Measurements from ENCODE around the gene JTB. TPM values are rescaled to one million over a fixed set of nuclear protein-coding genes. Genes with fewer than 3 reads are reported as not detected.
A peak's percentile ranks its signal among the peaks of the same experiment; 100 is the strongest.

The JTB gene
- total and polyA plus RNA-seq, 9 of the 15 experiments (the other 6 are each of a cell fraction or from before 2014, with no cell fraction given), result 24.7 to 308 (median 151) TPM

- TF ChIP-seq AFF1 (IDR thresholded peaks at IDR 0.05; ENCODE audit: low read depth in 1 of 2, partially characterized antibody in 2 of 2), result peak; percentile 77 to 94
- TF ChIP-seq ZNF165 (CRISPR knock-in tag; IDR thresholded peaks at IDR 0.05; ENCODE audit: borderline replicate concordance), result no peak
- TF ChIP-seq FOXA1 (IDR thresholded peaks at IDR 0.05; ENCODE audit: borderline replicate concordance), result no peak
- TF ChIP-seq, protein P1, sequence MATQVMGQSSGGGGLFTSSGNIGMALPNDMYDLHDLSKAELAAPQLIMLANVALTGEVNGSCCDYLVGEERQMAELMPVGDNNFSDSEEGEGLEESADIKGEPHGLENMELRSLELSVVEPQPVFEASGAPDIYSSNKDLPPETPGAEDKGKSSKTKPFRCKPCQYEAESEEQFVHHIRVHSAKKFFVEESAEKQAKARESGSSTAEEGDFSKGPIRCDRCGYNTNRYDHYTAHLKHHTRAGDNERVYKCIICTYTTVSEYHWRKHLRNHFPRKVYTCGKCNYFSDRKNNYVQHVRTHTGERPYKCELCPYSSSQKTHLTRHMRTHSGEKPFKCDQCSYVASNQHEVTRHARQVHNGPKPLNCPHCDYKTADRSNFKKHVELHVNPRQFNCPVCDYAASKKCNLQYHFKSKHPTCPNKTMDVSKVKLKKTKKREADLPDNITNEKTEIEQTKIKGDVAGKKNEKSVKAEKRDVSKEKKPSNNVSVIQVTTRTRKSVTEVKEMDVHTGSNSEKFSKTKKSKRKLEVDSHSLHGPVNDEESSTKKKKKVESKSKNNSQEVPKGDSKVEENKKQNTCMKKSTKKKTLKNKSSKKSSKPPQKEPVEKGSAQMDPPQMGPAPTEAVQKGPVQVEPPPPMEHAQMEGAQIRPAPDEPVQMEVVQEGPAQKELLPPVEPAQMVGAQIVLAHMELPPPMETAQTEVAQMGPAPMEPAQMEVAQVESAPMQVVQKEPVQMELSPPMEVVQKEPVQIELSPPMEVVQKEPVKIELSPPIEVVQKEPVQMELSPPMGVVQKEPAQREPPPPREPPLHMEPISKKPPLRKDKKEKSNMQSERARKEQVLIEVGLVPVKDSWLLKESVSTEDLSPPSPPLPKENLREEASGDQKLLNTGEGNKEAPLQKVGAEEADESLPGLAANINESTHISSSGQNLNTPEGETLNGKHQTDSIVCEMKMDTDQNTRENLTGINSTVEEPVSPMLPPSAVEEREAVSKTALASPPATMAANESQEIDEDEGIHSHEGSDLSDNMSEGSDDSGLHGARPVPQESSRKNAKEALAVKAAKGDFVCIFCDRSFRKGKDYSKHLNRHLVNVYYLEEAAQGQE (IDR thresholded peaks at IDR 0.05; ENCODE audit: borderline replicate concordance), result peak; percentile 81
- TF ChIP-seq, protein P1 (CRISPR knock-in tag; IDR thresholded peaks at IDR 0.05; ENCODE audit: low read depth), result no peak
- peak; percentile 86 for TF ChIP-seq ZBTB17 (CRISPR knock-in tag; IDR thresholded peaks at IDR 0.05)
- peak; percentile 82; the same call in 1 of the 2 replicates for TF ChIP-seq FOXJ2 (tag; IDR thresholded peaks at IDR 0.05)
- peak; percentile 100 for TF ChIP-seq ZNF121 (CRISPR knock-in tag; conservative IDR thresholded peaks at IDR 0.05)
- TF ChIP-seq TGIF2 (CRISPR knock-in tag; IDR thresholded peaks at IDR 0.05), result no peak
- no peak for TF ChIP-seq ZNF76 (CRISPR knock-in tag; IDR thresholded peaks at IDR 0.05; ENCODE audit: borderline replicate concordance)
- no peak for TF ChIP-seq YBX1 (IDR thresholded peaks at IDR 0.05)
- TF ChIP-seq TFAM (CRISPR knock-in tag; conservative IDR thresholded peaks at IDR 0.05), result no peak
These were observed 10.1 kb downstream of the JTB start, which contains the start of gene CREB3L4 (continued) for GRCh38 chr1:153967107-153967999.
